Stimulated activated CD4-positive, alpha-beta T cell treated with anti-CD3 and anti-CD28 coated beads, Interleukin-1b, Interleukin-23, amount 100 ng/mL, for 48 hours (primary cell): Measurements from ENCODE around the gene TMEM145.
"Not testable (repeated sequence)": the region's sequence is repeated elsewhere in the genome, so short reads cannot be mapped to it uniquely, and the experiment has no call there.

Experiments used
- DNase-seq: peaks from one replicate; pipeline ENCODE4 v3.0.0-alpha.2; 2020

Gene TMEM145

DNA sequence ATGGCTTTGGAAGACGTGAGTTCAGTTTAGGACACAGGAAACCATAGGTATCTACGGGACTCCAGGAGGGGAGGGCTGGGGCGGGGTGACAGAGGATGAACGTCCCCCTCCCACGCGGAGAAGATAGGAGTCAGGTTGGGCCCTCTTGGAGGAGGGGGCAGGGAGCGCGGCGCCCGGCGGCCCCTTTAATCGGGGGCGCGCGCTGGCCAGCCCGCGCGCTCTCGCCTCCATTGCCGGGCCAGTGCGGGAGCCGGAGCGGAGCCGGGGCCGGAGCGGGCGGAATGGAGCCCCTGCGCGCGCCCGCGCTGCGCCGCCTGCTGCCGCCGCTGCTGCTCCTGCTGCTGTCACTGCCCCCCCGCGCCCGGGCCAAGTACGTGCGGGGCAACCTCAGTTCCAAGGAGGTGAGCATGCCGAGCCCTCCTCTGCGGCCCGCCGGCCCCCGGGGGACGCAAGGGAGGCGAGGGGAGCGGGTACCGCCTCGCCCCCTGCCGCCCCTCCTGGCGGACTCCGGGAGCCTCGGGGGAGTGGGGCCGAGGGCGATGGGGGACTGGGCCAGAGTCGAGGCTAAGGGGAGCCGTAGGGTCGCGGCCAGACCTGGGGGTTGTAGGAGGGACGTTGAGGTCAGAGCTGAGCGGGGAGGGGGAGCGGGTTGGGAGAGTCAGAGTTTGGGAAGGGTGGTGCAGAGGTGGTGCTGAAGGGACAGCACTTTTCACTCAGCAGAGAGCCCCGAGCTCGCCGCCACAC lies at the start of gene TMEM145:
TSS of gene TMEM145 (plus strand) at position 214 of the 744 bp plus-strand sequence. CDS start at position 282, 68 bp downstream.
- peak; percentile 44 for DNase-seq

DNA sequence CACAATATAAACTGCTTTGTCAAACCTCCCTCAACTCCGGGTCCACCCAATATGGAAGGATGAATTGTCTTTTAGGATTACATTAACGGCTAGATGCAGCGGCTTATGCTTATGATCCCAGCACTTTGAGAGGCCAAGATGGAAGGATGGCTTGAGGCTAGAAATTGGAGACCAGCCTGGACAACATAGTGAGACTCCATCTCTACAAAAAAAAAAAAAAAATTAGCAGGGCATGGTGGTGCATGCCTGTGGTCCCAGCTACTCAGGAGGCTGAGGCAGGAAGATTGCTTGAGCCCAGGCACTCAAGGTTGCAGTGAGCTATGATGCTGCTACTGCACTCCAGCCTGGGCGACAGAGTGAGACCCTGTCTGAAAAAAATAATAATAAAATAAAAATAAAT lies 47.0 kb upstream of the TMEM145 start:
- DNase-seq: not testable (repeated sequence)

DNA sequence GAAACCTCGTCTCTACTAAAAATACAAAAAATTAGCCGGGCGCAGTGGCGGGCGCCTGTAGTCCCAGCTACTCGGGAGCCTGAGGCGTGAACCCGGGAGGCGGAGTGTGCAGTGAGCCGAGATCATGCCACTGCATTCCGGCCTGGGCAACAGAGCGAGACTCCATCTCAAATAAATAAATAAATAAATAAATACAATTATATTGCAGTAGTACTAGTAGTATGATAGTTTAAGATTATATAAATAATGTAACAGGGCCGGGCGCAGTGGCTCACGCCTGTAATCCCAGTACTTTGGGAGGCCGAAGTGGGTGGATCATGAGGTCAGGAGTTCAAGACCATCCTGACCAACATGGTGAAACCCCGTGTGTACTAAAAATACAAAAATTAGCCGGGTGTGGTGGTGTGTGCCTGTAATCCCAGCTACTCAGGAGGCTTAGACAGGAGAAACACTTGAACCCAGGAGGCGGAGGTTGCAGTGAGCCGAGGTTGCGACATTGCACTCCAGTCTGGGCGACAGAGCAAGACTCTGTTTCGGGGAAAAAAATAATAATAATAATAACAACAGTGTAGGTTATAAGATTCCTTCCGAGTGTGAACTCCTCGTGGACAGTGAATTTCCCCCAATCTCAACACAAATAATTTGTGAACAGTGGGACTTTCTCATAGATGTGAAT lies 46.0 kb upstream of the TMEM145 start:
- DNase-seq: not testable (repeated sequence)

DNA sequence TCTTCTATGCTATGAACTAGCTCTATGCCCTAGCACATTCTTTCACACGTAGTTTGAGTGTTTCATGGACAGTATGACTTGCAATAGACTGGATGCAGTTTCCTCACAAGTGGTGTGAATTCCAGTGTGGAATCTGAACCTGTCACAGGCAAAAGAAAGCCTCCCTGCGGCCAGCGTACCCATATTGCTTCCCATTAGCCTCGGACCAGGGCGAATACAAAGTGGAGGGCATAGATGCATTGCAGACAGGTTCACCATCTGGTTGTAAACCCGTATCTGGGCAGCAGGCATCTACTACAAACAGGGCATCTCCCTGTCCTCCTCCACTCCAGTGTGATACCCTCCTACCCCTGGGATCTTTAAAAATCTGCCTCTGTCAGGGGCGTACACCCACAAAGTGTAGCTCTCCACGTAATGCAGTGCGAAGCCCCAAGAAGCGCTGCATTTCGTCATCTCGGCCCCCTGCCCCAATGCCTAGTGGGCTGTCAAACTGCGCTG lies 45.4 kb upstream of the TMEM145 start:
- no peak for DNase-seq

DNA sequence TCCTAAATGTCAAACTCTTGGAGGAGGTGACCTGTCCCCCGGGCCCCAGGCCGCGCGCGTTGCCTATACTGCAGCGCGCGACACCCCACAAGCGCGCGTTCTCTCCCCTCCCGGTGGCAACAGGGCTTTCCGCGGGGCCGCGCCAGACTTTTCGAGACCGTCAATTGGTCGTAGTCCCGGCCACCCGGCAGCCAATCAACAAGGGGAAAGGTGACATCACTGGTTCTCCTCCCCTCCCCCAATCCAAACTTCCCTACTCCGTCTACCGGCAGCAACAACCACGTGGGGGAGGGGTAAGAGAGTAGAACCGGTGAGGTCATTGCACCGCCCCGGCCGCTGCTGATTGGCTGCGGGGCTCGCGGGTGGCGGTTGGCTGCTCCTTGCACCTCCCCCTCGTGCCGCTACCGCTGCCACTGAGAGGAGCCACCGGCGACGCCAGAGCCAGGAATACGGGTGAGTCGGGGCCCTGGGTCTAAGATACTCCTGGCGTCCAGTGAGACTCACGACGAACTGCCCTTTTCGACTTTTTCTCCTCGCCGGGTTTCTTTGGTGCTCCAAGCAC lies 44.9 kb upstream of the TMEM145 start:
- peak; percentile 99 for DNase-seq

DNA sequence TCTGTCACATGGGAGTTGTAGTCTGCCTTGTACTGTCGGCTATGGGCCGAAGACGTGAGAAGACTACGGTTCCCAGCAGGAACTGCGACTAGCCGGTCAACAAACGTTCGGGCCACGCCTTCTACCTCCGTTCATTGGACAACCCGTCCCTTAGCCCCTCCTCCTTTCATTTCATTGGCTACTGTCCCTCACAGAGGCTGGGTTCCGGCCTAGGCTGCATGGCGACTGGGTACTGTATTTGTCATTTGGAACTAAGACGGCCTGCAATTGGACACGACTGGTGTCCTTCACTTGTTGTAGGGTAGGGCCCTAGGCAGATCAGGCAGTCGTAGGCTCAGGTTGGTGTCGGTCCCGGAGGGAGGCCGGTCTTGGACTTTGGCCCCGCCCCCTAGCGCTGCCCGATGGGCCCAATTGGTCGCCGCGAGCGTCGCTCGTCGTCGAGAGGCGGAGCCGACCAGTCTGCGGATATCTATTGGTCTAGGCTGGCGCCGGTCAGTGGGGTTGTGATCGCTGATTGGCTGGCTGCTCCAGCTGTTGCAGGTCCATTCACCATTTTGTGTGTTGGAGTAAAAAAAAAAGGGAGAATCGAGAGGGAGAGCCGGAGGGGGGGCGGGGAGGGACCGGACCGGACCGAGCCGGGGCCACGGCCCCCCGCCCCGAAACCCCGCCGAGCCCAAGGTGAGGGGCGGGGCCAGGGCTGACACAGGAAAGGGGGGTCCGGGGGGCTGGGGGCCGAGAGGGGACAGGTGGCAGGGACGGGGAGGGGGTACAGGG lies 44.2 kb upstream of the TMEM145 start, which contains the start of gene CIC:
TSS of gene CIC (plus strand) at position 549 of the 774 bp plus-strand sequence. CDS start 2,532 bp downstream, outside the sequence.
- DNase-seq: peak; percentile 99

DNA sequence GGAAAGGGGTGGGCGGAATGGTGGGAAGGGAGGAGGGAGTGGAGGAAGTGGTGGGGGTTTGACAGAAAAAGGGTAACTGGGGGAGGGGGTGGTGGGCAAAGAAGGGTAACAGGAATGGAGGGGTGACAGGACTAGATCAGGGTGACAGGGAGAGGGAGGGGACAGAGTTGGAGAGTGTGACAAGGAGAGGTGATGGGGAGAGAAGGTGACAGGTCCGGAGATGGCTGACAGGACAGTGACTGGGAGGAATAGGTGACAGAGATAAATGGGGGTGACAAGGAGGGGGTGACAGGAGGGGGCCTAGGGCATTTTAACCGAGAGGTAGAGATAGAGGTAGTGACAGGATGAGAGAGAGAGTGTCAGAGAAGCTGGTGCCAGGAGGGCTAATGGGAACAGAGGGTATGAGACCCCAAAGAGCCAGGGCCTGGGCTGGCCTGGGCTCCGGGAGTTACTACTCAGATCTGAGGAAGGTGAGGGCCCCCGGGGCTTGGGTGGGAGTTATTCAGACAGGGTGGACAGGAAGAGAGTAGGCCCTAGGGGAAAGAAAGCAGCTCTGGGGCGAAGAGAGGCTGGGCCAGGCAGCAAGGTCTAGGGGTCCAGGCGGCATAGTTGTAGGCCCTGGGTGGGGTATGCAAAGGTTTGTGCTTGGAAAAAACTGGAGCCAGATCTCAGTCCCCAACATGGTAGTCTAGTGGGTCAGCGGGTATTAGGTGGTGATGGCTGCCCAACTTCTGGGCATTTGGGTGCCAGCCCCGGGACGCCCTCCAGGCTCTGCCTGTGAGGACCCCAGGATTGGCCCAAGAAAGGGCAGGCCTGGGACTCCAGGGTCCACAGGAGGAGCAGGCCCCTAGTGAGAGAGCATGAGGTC lies 43.4 kb upstream of the TMEM145 start:
- DNase-seq: no peak

DNA sequence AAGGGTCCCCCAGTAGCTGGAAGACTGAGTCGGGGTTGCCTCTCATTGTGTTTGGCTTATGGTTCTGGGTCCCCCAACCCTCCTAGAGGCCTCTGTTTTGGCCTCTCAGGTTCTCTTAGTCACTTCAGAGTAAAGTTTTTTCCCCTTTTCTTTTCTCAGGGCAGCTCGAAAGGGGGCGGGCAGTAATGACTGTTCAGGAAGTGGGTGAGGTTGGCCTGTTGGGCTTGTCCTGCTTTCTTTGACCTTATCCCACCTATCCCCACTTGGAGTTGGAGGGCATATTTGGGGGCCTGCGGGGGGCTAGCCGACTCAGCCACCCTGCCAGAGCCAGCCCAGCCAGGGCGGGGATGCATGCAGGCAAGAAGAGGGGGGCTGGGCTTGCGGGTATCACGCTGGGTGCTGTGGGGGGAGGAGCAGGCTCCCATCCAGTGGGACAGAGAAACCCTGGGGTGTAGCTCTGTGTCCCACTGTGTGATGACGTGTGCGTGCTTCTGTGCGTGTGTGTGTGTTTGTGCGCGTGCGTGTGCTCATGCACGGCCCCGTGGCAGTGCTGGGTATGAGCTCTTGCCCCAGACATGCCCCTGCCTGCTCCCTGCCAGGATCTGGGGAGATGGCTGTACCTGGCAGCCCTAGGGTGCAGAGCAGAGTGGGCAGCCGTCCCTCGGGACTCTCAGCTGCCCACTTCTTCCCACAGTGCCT lies 42.6 kb upstream of the TMEM145 start:
- DNase-seq: peak; percentile 80

DNA sequence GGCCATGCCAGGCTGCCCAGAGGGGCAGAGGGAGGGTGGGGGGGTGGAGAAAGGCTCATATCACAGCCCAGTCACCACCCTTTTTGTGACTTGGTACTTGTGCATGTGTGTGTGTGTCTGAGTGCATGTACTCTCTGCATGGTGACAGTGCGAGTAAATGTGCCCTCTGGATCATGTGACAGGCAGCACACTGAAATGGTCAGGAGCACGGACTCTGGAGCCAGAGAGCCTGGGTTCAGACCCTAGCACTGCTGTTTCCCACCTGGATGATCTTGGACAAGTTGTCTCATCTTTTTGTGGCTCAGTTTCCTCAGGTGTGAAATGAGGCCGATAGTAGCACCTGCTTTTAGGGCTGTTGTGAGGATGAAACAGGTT lies 42.1 kb upstream of the TMEM145 start:
- no peak for DNase-seq

DNA sequence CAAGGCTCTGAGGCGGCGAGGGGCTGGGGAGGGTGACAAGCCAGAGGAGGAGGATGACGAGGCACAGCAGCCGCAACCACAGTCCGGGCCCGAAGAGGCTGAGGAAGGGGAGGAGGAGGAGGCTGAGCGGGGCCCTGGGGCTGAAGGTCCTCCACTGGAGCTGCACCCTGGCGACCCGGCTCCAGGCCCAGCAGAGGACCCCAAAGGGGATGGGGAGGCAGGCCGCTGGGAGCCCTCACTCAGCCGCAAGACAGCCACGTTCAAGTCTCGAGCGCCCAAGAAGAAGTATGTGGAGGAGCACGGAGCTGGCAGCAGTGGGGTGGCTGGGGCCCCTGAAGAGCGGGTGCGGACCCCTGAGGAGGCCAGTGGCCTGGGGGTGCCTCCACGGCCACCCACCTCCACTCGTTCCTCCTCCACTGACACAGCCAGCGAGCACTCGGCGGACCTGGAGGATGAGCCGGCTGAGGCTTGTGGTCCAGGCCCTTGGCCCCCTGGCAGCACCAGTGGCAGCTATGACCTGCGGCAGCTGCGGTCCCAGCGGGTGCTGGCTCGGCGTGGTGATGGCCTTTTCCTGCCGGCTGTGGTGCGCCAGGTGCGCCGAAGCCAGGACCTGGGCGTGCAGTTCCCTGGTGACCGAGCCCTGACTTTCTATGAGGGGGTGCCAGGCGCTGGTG lies 41.1 kb upstream of the TMEM145 start:
- DNase-seq: no peak

DNA sequence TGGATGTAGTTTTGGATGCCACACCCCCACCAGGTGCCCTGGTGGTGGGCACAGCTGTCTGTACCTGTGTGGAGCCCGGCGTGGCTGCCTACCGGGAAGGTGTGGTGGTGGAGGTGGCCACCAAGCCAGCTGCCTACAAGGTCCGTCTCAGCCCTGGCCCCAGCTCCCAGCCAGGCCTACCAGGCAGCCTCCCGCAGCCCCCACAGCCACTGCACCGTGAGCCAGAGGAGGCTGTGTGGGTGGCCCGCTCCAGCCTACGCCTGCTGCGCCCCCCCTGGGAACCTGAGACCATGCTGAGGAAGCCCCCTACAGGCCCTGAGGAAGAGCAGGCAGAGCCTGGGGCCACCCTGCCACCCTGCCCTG lies 40.6 kb upstream of the TMEM145 start:
- DNase-seq: no peak

DNA sequence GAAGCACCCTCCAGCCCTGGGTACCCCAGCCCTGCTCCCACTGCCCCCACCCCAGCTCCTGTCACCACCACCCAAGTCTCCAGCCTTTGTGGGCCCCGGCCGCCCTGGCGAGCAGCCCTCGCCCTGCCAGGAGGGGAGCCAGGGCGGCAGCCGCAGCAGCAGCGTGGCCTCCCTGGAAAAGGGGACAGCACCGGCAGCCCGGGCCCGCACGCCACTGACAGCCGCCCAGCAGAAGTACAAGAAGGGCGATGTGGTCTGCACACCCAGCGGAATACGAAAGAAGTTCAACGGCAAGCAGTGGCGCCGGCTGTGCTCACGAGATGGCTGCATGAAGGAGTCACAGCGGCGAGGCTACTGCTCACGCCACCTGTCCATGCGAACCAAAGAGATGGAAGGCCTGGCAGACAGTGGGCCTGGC lies 40.1 kb upstream of the TMEM145 start:
- no peak for DNase-seq

DNA sequence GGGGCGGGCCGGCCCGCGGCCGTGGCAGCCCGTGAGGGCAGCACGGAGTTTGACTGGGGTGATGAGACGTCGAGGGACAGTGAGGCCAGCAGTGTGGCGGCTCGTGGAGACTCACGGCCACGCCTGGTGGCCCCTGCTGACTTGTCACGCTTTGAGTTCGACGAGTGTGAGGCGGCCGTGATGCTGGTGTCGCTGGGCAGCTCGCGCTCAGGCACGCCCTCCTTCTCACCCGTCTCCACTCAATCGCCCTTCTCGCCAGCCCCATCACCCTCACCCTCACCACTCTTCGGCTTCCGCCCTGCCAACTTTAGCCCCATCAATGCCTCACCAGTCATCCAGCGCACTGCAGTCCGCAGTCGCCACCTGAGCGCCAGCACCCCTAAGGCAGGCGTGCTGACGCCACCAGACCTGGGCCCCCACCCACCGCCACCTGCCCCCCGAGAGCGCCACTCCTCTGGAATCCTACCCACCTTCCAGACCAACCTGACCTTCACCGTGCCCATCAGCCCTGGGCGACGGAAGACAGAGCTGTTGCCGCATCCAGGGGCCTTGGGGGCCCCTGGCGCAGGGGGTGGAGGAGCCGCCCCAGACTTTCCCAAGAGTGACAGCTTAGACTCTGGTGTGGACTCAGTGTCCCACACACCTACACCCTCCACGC lies 39.6 kb upstream of the TMEM145 start:
- no peak for DNase-seq

DNA sequence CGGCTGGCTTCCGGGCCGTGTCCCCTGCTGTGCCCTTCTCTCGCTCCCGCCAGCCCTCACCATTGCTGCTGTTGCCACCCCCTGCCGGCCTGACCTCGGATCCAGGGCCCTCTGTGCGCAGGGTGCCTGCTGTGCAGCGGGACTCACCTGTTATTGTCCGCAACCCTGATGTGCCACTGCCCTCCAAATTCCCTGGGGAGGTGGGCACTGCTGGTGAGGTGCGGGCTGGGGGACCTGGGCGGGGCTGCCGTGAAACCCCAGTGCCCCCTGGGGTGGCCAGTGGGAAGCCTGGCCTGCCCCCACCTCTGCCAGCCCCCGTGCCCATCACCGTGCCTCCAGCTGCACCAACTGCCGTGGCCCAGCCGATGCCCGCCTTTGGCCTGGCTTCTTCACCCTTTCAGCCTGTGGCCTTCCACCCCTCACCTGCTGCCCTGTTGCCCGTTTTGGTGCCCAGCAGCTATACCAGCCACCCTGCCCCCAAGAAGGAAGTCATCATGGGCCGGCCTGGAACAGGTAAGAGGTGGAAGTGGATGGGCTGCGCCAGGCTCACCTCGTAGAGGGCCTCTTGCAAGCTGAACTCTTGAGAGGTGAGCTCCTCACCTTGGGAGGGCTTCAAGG lies 38.9 kb upstream of the TMEM145 start:
- no peak for DNase-seq

DNA sequence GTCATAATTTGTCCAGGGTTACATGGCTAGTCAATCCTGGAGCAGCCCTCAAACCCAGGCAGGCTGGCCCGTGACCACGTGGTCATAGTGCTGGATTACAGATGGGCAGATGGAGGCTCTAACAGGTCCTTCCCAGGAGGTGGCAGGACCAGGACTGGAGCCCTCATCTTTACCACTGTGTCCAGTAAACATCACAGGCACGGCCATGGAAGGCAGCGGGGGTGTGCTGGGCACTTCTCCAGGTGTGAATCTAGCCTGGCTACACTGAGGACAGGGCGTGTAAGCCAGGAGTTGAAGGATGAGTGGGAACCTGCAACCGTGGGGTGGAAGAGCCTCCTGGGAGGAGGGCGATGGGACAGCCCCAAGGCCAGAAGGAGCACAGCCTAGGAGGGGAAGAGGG lies 38.0 kb upstream of the TMEM145 start:
- no peak for DNase-seq

DNA sequence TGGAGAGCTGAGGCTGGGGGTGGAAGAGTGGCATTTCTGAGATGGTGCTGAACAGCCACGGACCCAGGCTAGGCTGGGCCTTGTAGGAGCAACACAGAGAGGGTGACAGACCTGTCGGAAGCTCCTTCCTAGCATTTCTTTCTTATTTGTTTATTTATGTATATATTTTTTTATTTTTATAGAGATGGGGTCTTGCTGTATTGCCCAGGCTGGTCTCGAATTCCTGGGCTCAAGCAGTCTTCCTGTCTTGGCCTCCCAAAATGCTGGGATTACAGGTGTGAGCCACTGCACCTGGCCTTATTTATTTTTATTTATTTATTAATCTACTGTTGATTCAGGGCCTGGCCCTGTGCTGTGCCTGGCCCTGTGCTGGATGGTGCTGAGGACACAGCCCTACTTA lies 37.6 kb upstream of the TMEM145 start:
- no peak for DNase-seq

DNA sequence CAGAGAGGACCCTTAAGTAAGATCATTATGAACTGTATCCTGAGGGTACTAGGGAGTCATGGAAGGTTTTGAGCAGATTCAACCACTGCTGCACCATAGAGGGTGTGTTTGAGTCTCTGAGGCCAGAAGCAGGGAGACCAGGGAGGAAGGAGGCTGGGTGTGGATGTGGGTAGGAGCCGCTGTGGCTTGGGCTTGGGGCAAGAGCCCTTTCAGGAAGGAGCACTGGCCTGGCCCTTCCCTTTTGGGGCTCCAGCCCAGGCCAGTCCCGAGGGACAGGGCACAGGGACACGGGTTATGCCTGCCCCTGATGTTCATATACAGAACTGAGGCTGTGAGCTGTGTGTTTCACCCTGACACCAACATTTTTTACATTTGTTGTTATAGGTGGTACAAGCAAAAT lies 36.8 kb upstream of the TMEM145 start:
- no peak for DNase-seq

DNA sequence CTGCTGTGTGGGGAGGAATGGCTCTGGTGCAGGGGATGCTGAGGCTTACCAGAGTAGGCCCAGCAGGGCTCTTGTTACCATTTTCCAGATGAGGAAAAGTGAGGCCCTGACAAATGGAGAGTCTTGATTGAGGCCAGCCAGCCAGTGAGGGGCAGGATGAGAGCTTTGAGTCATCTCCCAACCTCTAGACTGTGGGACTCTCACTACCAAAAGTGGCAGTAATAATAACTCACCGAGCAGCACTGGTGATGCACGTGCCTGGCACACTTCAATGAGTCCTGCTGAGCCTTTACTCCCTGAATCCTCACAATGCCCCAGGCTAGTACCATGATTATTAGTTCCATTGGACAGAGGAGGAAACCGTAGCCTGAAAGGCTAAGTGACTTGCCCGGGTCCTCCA lies 36.3 kb upstream of the TMEM145 start:
- peak; percentile 39 for DNase-seq

DNA sequence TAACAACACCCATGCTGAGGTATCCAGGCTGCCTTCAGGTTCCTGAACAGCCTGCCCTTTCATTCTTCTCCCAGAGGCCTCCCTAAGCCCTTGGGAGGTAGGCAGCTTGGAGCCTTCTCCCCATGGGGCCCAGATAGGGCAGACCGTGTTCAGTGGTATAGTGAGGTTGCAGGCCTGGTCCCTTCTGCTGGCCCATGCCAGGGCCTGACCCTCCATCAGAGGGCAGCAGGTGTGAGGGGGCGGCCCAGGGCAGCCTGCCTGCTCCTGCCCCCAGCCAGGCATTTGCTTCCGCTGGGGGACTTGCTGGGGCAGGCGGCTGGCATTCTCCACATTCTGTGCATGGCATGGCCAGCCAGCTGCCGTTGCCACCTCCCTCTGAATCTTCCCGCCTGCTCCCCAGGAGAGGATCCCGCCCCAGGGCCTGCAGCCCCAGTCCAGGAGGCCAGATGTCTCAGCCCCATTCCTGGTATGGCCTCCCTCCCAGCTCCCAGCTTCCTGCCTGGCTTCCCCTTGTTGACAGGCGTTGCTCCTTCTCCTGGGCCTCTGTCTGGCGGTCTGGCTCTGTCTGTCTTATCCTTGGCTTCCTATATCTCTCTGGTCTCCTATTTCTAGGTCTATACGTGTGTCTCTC lies 35.2 kb upstream of the TMEM145 start:
- DNase-seq: no peak
